GM19468 (cell line): Measurements from ENCODE around the gene ITPKB.

Source experiments
- ATAC-seq: cut with Tn5 transposase; IDR thresholded peaks from one replicate; pipeline ENCODE4 v1.9.1; 2021; ENCODE audit warnings: mild to moderate bottlenecking, moderate library complexity, moderate number of reproducible peaks; ENCODE audit not compliant: unreplicated experiment; ENCODE audit errors: extremely low read depth

ITPKB gene

DNA sequence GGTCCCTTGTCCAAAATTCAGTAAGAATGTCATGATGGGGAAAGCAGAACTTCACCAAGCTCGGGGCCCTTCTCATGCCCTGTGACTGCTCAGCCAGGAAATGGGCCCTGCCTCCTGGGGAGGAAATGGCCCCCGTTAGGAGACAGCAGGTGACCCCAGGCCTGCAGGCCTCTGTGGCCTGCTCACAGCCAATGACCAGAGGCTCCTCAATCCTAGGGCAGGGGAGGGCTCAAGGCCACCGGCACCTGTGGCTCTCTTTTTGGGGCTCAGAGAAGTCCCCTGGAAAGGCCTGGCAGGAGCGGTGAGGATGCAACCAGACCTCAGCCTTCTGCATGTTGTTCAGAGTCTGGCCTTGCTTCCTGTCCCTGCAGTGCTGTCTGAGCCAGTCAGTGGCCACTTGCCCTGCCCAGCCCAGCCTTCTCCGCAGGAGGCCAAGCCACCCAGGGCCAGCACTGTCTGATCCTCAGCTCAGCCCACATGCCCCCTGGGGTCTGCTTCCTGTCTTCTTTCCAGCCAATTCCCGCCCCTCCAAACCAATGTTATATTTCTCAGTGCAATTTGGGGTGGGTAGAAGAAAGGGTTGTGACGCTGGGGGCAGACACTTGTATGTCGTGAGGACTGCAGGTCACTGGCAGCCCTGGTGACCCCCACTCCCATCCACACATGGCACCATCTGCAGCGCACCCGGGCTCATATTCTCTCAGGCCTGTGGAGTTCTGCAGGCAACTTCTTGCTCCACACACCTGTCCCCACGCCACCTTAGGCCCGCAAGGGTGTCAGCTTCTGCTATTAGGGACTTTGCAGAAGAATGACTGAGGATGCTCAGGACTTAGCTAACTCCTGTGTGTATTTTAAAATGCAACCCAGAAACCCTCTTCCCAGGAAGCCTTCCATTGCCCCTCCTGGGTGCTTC, 83.6 kb downstream of the ITPKB start:
- ATAC-seq, result no peak

DNA sequence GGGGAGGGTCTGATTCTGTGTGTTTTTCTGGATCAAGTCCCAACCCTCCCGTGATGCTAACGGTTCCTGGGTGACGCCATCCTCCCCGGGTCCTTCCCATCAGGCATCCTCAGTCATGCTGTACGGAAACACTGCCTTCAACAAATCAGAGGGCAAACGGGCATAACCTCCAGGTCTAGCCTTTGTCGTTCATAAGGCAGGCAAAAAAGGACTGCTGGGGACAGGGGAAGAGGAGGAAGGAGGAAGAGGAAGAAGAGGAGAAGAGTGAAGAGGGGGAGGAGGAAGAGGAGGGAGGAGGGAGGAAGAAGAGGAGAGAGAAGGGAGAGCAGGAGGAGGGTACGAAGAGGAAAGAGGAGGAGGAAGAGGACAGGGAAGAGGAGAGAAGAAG, 84.4 kb downstream of the ITPKB start:
- no peak for ATAC-seq

DNA sequence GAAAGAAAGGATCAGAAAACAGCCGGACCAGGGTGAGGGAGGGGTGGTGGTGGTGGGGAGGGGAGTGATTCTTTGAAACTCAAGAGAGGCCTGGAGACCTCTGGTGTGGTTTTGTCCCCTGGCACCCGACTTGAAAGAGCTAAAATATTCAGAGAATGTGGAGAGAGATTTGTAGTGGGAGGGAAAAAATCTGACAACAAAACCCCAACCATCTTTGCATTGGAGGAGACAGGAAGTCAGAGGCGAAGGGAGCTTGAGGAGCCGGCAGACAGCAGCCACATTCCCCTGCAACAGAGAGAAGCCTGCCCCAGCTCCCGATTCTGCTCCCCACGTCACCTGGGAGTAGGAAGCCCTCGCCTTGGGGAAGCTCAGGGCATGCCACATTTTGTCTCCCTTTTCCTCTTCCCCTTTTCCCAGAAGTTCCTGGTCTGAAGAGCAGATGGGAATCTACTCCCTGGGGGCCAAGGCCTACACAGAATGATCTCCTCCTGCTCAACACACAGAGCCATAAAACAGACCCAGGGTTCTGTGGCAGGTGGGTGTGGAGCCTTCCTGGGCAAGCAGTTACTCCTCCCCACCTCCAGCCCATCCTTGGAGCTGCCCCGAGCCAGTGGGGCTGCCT, 84.9 kb downstream of the ITPKB start:
- no peak for ATAC-seq

DNA sequence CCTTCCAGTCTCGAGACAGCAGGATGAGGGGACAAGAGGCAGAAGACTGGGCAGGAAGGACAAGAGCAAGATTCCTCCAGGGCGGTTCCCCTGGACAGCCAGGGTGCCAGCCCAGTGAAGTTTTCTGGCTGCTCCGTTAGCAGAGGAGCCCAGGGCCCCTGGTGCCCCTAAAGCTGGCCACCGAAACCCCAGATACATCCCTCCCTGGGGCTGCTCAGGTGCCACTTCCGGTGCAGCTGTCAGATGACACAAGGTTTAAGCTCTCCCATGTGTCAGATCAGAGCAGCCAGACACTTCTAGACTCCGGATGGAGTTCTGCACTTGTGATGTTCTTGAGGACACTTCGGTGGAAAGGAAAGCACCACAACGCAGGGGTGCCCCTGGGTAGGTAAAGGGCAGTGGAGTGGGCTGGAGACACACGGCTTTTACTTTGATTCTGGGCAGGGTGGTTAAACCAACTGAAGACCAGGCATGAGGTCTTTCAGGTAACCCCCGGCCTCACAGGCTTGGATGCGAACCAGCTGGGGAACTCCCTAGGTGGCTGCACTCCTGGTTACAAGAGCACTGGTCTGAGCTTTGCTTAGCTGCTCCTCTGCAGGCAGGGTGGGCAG, 85.7 kb downstream of the ITPKB start:
- ATAC-seq, result peak; percentile 59

DNA sequence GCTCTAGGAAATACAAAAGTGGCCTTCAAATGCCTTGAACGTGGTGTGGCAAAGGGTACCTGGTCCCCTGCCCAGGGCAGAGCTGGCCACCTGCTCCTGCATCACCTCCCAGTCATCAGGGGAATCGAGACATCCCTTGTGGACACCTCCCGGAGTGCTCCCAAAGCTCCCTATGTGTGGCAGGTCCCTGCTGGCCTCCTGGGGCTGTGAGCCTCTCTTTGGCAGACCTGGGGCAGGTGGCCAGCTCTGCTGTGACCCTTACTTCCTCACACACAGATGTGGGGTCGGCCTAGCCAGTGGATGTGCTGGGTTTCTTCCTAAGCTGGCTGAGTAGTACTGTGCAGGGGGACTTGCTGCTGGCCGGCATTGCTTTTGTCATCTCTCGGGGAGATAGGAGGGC, 86.5 kb downstream of the ITPKB start:
- no peak for ATAC-seq

DNA sequence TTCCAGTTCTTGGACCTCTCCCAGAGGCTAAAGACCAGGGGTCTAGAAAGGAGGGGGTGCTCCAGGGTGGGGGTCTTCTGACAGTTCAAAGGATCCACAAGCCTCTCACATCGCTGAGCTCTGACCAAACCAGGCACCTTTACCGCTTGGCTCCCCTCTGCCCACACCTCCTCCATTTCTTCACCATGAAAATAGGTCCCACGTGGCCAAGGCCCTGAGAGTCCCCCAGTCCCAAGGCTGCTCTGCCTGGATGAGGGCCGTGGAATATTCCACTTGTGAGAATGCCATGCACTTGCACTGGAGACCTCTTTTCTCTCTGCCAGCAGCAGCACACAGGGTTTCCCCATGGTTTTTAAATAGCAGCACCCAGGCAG, 87.4 kb downstream of the ITPKB start:
- no peak for ATAC-seq

DNA sequence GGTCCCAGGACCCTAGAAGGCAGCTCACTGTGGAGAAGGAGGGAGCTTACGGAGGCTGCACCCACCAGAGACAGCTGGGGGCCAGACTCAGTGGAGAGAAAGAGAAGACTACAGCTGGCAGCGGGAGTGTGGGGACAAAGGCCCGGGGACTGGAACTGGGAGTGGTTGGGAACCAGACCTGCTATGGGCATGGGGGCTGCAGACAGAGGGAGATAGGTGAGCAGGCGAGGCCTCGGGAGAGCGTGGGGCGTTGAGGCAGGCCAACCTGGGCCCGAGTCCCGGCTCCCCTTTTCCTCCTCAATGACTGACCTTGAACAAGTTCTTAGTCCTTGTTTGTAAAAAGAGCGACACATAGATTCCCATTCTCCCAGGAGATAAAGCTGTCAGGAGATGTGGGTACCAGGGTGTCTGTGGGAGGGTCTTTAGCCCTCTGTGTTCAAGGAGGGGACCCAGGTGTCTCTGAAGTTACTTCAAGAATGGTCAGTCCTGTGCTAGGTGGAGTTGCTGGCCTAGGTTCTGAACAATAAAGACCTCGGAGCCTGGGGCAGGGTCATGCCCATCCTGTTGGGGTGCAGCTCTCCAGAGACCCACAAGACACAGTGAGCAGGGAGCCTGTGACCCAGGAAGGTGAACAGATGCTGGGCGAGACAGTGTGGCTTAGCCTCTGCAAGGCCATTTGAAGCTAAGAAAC, 87.9 kb downstream of the ITPKB start:
- no peak for ATAC-seq

DNA sequence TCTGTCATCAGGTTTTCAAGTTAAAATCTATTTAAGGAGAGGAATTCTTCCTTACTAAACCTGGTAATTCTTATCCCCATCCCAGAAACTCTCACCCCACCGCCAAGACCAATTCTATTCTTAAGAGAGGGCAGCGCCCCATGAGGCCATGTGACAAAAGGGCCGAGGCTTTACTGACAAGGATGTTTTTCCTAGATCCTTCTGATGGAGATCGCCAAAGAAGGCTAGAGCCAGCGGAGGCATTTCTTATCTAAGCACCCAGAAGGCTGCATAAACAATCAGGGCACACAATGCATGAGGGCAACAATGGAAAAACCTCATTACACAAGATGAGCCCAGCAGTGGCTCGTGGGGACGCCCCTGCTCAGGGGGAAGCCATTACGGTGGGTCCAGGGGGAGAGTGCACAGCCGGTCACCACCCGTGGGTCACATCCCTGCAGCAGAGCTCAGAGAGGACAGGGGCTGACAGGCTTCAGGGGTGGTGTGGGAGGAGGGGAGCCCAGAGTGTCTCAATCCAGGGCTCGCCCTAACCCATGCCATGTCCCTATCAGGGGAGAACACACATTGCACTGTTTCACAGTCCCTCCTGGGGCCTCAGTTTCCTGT, 88.7 kb downstream of the ITPKB start:
- no peak for ATAC-seq

DNA sequence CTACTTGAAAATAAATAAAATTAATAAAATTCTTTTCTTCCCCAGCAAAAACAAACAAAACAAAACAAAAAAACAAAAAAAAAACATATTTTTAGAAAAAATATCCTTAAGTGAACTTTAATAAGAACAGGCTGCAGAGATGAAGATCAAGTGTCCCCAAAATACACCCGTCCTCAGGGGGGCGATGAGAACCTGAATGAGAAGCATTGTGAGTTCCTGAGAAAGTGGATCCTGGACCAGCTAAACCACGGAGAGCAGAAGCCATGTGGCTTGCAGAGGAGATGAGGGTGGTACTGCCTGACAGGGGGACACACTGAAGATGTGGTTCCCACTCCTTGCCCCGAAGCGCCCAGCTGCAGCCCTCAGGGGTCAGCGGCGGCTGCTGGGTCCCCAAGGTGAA, 89.3 kb downstream of the ITPKB start:
- ATAC-seq, result no peak

DNA sequence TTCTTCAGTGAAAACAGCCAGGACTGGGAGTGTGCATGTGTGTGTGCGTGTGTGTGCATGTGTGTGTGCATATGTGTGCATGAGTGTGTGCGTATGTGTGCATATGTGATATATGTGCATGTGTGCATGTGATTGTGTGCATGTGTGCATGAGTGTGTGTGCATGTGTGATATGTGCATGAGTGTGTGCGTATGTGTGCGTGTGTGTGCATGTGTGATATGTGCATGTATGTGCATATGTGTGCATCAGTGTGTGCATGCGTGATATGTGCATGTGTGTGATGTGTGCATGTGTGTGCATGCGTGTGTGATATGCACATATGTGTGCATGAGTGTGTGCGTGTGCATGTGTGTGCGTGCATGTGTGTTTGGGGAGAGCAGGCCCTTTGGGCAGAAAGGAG, 89.8 kb downstream of the ITPKB start:
- ATAC-seq, result no peak

DNA sequence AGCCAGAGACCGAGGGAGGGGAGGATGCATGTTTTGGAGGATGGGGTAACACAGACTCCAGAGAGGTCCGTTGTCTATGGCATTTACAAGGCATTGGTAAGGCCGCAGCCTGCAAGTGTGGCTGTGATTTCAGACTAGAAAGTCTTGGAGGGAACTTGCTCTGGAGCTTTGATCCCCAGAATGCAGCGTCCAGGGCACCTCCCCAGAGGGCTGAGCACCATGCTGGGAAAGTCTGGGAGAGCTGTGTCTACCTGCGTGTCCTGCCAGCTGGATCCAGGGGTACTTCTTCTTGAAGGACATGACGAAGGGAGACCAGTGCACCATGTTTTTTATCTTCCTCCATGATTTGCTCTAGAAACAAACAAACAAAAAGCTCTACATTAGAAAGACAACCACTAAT, 90.7 kb downstream of the ITPKB start:
- no peak for ATAC-seq

DNA sequence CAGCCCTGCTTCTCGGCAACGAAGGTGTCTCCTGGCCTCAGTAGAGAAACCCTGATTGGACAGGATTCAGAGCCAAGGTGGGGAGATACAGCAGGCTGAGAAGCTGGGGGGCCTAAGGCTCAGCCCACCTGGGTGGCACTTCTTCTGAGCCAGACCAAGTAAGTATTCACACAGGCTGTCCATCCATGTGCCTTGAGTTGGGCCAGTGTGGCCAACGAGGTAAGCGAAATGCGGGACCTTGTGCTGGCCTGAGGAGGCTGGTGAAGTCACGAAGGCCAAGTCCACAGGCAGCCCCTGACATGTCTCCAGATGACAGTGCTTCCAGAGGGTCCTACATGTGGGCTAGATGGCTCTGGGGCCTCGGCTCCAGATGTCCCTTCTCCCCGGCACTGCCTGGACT, 91.4 kb downstream of the ITPKB start:
- ATAC-seq, result no peak

DNA sequence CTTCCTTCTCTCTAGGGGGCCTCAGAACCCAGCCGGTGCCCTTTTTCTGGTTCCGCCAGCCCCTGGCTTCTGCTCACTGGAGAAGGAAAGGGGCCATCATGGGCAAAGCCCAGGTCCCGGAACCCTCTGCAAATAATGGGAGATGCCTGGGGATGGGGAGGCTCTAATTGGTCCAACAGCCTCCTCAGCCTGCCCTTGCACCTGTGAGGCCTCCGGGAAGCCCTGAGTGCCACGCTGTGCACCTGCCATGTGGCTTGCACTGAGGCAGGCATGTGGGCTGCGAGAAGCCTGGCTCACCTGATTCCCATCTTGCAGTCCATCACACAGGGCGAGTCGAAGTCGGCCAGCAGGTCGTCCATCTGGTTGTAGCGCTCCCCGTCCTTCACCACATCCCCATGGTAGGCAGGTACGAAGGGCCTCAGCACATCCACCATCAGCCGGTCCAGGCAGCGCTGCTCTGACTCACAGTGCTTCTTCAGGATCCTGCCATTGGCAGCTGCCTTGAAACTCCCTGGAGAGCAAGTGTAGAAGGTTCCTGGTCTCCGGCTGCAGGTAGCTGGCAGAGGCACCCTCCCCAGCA, 92.1 kb downstream of the ITPKB start:
- ATAC-seq, result no peak

DNA sequence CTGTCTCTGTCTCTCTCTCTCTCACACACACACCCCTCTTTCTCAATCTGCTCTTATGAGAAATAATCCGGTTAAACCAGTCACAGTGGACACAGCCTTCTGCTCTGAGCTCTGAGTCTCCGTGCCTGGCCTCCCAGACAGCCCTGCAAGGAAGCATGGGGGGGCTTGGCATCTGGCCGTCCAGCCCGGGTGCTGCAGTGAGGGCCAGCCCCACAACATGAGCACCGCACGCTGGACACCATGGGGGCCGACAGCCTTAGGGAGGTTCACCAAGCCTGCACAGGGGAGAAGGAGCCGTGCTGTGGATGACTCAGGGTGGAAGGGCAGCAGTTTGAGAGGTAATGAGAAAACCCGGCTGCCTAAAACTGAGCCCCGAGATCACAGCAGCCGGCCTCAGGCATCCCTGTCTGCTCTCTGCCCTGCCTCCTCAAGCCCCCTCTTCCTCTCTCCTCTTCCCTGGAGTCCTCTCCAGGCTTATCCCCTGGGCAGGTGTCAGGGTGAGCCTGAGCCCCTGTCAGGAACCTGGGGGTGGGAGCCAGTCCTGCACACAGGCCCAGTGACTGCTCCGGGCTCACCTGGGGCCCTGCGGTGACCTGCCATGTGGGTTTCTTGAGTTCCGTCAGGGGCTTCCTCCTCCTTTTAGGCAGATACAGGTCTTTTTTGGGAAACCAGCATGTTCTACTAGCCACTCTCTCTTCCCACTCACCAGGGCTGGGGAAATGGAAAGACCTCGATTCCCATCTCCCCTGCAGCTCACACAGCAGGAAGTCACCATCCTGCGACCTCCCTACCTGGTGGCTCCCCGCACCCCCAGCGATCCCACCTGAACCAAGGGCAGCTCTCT, 92.8 kb downstream of the ITPKB start:
- ATAC-seq, result no peak

DNA sequence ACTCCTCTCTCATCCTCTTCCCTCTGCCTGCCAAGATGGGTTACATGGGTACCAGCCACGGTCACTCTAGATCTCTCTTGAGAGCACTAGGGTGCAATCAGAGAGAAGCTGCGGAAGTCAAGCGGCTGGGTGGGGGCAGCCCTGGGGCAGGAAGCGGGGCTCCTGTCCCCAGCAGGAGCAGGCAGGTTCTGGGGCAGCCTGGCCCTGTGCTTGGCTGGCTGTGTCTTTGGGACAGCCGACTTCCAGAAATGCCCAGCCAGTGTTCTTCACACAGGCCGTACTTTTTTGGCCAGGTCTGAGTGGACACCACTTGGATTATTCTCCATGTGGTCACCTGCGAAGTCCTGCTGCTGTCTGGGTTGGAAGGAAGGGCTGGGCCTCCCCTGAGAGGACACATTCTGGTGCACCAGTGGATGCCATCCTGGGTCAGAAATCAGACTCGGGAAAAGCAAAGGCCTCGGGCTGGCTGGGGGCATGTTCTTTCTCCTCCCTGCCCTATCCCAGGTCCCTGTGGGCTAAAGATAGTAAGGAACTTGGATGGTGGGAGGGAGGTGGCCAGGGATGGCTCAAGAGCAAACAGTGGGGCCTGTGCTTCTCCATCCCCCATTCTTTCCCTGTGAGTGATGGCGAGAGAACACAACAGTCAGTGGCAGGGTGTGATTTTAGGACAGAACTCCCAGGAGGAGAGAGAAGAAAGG, 93.7 kb downstream of the ITPKB start:
- ATAC-seq, result no peak

DNA sequence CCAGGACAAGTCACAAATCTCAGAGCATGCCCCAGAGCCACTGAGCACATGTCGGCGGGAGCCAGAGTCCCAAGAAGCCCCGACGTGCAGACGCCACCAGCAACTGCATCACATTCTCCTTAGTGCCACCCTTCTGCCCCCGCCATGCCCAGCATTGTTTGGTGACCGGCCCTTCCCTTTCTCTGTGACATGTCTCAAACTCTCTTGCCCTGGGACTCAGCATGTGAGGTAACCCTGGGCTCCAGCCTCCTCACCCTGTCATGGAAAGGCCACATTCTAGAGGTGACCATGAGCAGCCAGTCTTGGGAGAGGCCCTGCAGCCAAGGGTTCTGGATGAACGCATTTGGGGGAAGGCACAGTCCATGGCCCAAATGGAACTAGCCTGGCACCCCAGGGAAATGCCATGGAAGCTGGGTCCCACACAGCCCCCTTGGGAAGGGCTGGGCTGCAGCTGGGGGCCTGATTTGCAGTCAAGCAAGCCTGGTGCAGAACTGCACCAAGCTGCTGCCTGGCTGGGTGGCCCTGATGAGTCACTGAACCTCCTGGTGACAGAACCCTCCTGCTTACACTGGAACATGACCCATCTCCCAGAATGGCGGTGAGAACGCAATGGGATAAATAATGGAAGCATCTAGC, 94.4 kb downstream of the ITPKB start:
- no peak for ATAC-seq

DNA sequence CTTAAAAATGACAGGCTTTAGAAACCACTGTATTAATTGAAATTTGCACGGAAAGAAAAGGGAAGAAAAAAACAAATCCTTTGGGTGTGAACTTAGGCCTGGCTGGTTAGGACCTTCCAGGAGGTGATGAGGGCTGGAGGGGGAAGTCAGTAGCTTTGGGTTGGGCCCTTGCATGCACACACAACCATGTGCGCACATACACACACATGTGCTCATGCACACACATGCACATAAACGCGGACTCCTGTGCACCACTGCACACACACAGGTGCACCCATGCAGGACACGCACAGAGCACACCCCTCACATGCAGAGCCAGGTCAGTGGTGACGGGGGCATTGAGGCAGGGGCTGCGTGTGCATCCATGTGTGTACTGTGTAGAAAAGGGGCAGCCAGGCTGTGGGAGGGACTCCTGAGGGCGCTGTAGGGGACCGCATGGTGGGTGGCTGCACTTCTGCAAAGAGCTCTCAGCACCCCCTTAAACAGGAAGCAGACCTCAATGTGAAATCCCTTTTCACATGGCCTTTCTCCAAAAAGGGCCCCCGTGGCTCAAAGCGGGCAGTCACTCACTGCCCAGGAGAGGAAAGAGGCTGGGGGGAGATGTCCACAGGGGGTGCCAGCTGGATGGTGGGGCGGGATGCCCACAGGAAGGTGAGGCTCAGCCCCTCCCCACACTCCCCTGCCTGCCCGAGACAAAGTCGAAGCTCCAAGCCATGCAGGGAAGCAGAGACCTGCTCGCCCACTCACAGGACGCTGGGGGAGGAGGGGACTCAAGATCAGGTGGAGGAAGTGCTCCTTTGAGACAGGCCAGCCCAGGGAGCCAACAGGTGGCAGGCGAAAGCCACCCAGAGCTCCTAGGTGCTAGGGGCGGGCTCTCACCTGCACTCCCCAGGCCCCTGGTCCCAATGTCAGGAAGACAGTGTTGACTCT, 95.2 kb downstream of the ITPKB start:
- ATAC-seq, result no peak
